Type B pancreatic cell (in vitro differentiated cells): ENCODE measurements around the gene RETN. TPM values are rescaled to one million over a fixed set of nuclear protein-coding genes. Genes with fewer than 3 reads are reported as not detected.

Experiments
- DNase-seq: peaks from one replicate; pipeline ENCODE4 v3.0.0; 2021; ENCODE audit warnings: mixed read lengths; ENCODE audit not compliant: unreplicated experiment; ENCODE audit errors: extremely low spot score
- H3K27ac Mint-ChIP-seq: 2 replicates; pipeline ENCODE4 v1.8.0; 2021; ENCODE audit warnings: mild to moderate bottlenecking, mixed read lengths
- H3K27me3 Mint-ChIP-seq: 2 replicates; pipeline ENCODE4 v1.8.0; 2021; ENCODE audit warnings: mixed read lengths
- H3K36me3 Mint-ChIP-seq: 2 replicates; pipeline ENCODE4 v1.8.0; 2021; ENCODE audit warnings: mixed read lengths
- H3K4me1 Mint-ChIP-seq: one replicate; pipeline ENCODE4 v1.8.0; 2021; ENCODE audit warnings: mixed read lengths; ENCODE audit not compliant: unreplicated experiment
- H3K4me3 Mint-ChIP-seq: 2 replicates; pipeline ENCODE4 v1.8.0; 2021; ENCODE audit warnings: mild to moderate bottlenecking, mixed read lengths
- H3K9me3 Mint-ChIP-seq: 2 replicates; pipeline ENCODE4 v1.8.0; 2021; ENCODE audit warnings: mixed read lengths
- CTCF ChIP-seq: fragments of 200-600 bp; sonication (generic); conservative IDR thresholded peaks from 2 replicates; pipeline ENCODE4 v1.5.0; 2021; ENCODE audit warnings: antibody characterized with exemption, mild to moderate bottlenecking
- total RNA-seq: library from RNA; stranded (reverse); gene quantifications from 2 replicates; pipeline ENCODE4 v1.2.1, GENCODE V29; 2021; ENCODE audit warnings: low replicate concordance

RETN gene
- total RNA-seq, 1 donor from 2014 or later, result not detected

GRCh38 chr19:7699003-7699402 is 30.2 kb downstream of the RETN start:
- Mint-ChIP-seq H3K27me3 (peaks cover 27% of the 10 kb centered on the region), H3K9me3 (no peaks in the 10 kb centered on the region), H3K4me3 (no peak overlapping the region)

GRCh38 chr19:7699417-7700401 is 30.9 kb downstream of the RETN start:
- Mint-ChIP-seq H3K36me3 (no peaks in the 10 kb centered on the region), H3K27me3 (peaks cover 27% of the 10 kb centered on the region), H3K9me3 (no peaks in the 10 kb centered on the region), H3K4me1 (no peaks in the 10 kb centered on the region), H3K4me3 (no peak overlapping the region), H3K27ac (no peak overlapping the region)
- TF ChIP-seq CTCF, result no peak
- no peak for DNase-seq

More at GRCh38 chr19:7699003-7699402, 30.2 kb downstream of the RETN start:
- Mint-ChIP-seq H3K27ac (no peak overlapping the region), H3K36me3 (no peaks in the 10 kb centered on the region), H3K4me1 (no peaks in the 10 kb centered on the region)
- no peak for DNase-seq
- TF ChIP-seq CTCF, result no peak

- Mint-ChIP-seq H3K9me3 (no peaks in the 10 kb centered on the region), H3K27ac (no peak overlapping the region), H3K4me1 (no peaks in the 10 kb centered on the region), H3K36me3 (no peaks in the 10 kb centered on the region), H3K27me3 (peaks cover 25% of the 10 kb centered on the region), H3K4me3 (no peak overlapping the region)
- no peak for TF ChIP-seq CTCF
- no peak for DNase-seq
Measured at GRCh38 chr19:7701049-7701653, 32.3 kb downstream of the RETN start.

GRCh38 chr19:7701654-7702457 is 33.0 kb downstream of the RETN start, which contains the start of gene FCER2:
Gene FCER2, minus strand, starts transcription at chr19:7702131. Its CDS starts 2,371 bp downstream, at chr19:7699760.
- Mint-ChIP-seq H3K4me1 (no peaks in the 10 kb centered on the region), H3K9me3 (no peaks in the 10 kb centered on the region), H3K27ac (no peak within 1 kb of the TSS), H3K36me3 (no peaks in the 10 kb centered on the region), H3K27me3 (peaks cover 25% of the 10 kb centered on the region), H3K4me3 (no peak within 1 kb of the TSS)
- no peak for TF ChIP-seq CTCF
- DNase-seq, result no peak

- H3K9me3 Mint-ChIP-seq, result no peaks in the 10 kb centered on the region
- H3K4me1 Mint-ChIP-seq, result no peaks in the 10 kb centered on the region
- H3K27ac Mint-ChIP-seq, result no peak overlapping the region
- no peaks in the 10 kb centered on the region for H3K36me3 Mint-ChIP-seq
- DNase-seq, result no peak
- no peak overlapping the region for H3K4me3 Mint-ChIP-seq
- TF ChIP-seq CTCF, result no peak
- H3K27me3 Mint-ChIP-seq, result peaks cover 25% of the 10 kb centered on the region
Measured at GRCh38 chr19:7703332-7703731, 34.5 kb downstream of the RETN start.
